Psoas muscle (tissue), 8 donors: ENCODE data around the gene CDK6. TPM values are rescaled to one million over a fixed set of nuclear protein-coding genes. Genes with fewer than 3 reads are reported as not detected.
A peak's percentile ranks its signal among the peaks of the same experiment; 100 is the strongest.

Source experiments
- ATAC-seq, 4 donors: fragments of 200-7000 bp; cut with Tn5 transposase; one replicate each; pipeline ENCODE4 v1.9.1; 2020; ENCODE audit warnings: moderate library complexity in 3 of 4, mild to moderate bottlenecking in 2 of 4
- DNase-seq, 2 donors: peaks; one replicate each; pipeline ENCODE4 v3.0.0-alpha.2; 2020
- H3K27ac ChIP-seq: fragments of 200-600 bp; one replicate; pipeline ENCODE4 v1.8.0; 2022
- H3K27me3 ChIP-seq, 3 donors: fragments of 200-600 bp in 1 of 3; one replicate each; pipeline versions ENCODE4 v1.6.1 to v1.8.0; 2013 to 2022; ENCODE audit warnings: low read length in 2 of 3, mild to moderate bottlenecking in 2 of 3, moderate library complexity in 1 of 3; ENCODE audit not compliant: insufficient read depth in 3 of 3
- H3K36me3 ChIP-seq, 2 donors: fragments of 200-600 bp in 1 of 2; one replicate each; pipeline versions ENCODE4 v1.6.1 to v1.8.0; 2013 to 2022; ENCODE audit warnings: low read depth in 1 of 2, mild to moderate bottlenecking in 1 of 2, moderate library complexity in 1 of 2; ENCODE audit not compliant: insufficient read depth in 1 of 2
- H3K4me1 ChIP-seq: fragments of 200-600 bp; one replicate; pipeline ENCODE4 v1.8.0; 2022
- H3K4me3 ChIP-seq: fragments of 200-600 bp; one replicate; pipeline ENCODE4 v1.8.0; 2022; ENCODE audit warnings: mild to moderate bottlenecking
- H3K9me3 ChIP-seq: fragments of 200-600 bp; one replicate; pipeline ENCODE4 v1.8.0; 2022
- WGBS, 3 donors: extraction: QIAGEN DNeasy Blood & Tissue Kit; methylation state at CpG; one replicate each; pipeline versions ENCODE4 v1.1.6 to v1.1.7; 2013; 5-methylcytosine and 5-hydroxymethylcytosine counted together
- intact Hi-C, 2 donors: fragments of 100-400 bp; cut with DNase I; formaldehyde crosslinking; loops; one replicate each; pipeline versions ENCODE4 v1.11.0 to v1.14.2; 2022
- polyA plus RNA-seq, 3 donors: library from polyadenylated mRNA; stranded (reverse); fragments of 200-250 nt; gene quantifications; one replicate each; pipeline ENCODE4 v1.2.3, GENCODE V29; 2013
- total RNA-seq, 4 donors: library from RNA; stranded (reverse); fragmentation: NEBNext Ultra II Directional in 2 of 4; extraction: Animal tissue kit (Norgen Biotek cat#: 25700) in 2 of 4; gene quantifications; one replicate each; pipeline versions ENCODE4 v1.2.1 to v1.2.4, GENCODE V29; 2021 to 2023
- TF ChIP-seq, protein P1 (sequence below): fragments of 200-600 bp; IDR thresholded peaks from one replicate; pipeline ENCODE4 v1.8.0; 2022; ENCODE audit warnings: antibody characterized with exemption
- donor health status: healthy with polysubstance abuse.
- donor health status: DM: no; HTN: no; CAD: no; lungs with moderate emphysema.
- donor health status: Bipolar disorder and iron deficiency.
- donor health status: healthy.
- donor health status: DM: yes; HTN: yes; CAD: no.
- donor health status: DM: no; HTN: no; CAD: no.
- donor health status: DM: no; HTN: no; CAD: no.
- donor health status: DM: yes; HTN: yes; CAD: no.

The CDK6 gene
- total and polyA plus RNA-seq, 7 donors, result 0.39 to 8.0 (median 3.2) TPM

- Histone ChIP-seq H3K4me3 (no peak overlapping the region), H3K27me3 (no peaks in the 10 kb centered on the region), H3K4me1 (no peaks in the 10 kb centered on the region), H3K9me3 (no peaks in the 10 kb centered on the region), H3K36me3 (no peaks in the 10 kb centered on the region), H3K27ac (no peak overlapping the region)
- no peak for DNase-seq
- TF ChIP-seq, protein P1, sequence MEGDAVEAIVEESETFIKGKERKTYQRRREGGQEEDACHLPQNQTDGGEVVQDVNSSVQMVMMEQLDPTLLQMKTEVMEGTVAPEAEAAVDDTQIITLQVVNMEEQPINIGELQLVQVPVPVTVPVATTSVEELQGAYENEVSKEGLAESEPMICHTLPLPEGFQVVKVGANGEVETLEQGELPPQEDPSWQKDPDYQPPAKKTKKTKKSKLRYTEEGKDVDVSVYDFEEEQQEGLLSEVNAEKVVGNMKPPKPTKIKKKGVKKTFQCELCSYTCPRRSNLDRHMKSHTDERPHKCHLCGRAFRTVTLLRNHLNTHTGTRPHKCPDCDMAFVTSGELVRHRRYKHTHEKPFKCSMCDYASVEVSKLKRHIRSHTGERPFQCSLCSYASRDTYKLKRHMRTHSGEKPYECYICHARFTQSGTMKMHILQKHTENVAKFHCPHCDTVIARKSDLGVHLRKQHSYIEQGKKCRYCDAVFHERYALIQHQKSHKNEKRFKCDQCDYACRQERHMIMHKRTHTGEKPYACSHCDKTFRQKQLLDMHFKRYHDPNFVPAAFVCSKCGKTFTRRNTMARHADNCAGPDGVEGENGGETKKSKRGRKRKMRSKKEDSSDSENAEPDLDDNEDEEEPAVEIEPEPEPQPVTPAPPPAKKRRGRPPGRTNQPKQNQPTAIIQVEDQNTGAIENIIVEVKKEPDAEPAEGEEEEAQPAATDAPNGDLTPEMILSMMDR, result no peak
- intact Hi-C loops, result loop anchor here (5.0 kb wide), 2 partner anchors 210 to 430 kb away; no protein-coding TSS in a partner anchor
- ATAC-seq, result no peak
- 62 to 66% (median 65%) methylated on average over 2 of the region's 2 CpGs for WGBS, 3 donors
Measured at GRCh38 chr7:92622030-92622429, 214.3 kb downstream of the CDK6 start.

- H3K36me3 ChIP-seq, result no peaks in the 10 kb centered on the region
- H3K4me1 ChIP-seq, result no peaks in the 10 kb centered on the region
- H3K4me3 ChIP-seq, result no peak overlapping the region
- H3K9me3 ChIP-seq, result no peaks in the 10 kb centered on the region
- TF ChIP-seq, protein P1, result no peak
- no peak for DNase-seq
- WGBS, 3 donors, result 56 to 59% (median 57%) methylated on average over 2 of the region's 2 CpGs
- no peak for ATAC-seq
- H3K27me3 ChIP-seq, result no peaks in the 10 kb centered on the region
- peak overlapping the region; percentile 1 for H3K27ac ChIP-seq
- intact Hi-C loops, result loop anchor here (2.0 to 5.0 kb wide), 3 partner anchors 211 to 433 kb away; no protein-coding TSS in a partner anchor
Measured at GRCh38 chr7:92621561-92622023, 214.8 kb downstream of the CDK6 start.

- 4 to 8% (median 5%) methylated on average over 3 of the region's 3 CpGs for WGBS, 3 donors
- intact Hi-C loops, result loop anchor here (2.0 to 5.0 kb wide), 3 partner anchors 211 to 434 kb away; no protein-coding TSS in a partner anchor
- Histone ChIP-seq H3K4me1 (no peaks in the 10 kb centered on the region), H3K36me3 (no peaks in the 10 kb centered on the region), H3K27me3 (no peaks in the 10 kb centered on the region), H3K9me3 (no peaks in the 10 kb centered on the region), H3K27ac (peak overlapping the region; percentile 1), H3K4me3 (no peak overlapping the region)
- DNase-seq, result peak; percentile 27 to 52
- ATAC-seq, result peak; percentile 39 to 85 (median 70)
- TF ChIP-seq, protein P1, result peak; percentile 57
Measured at GRCh38 chr7:92621026-92621540, 215.3 kb downstream of the CDK6 start.

- intact Hi-C loops, result loop anchor here in 1 of 2 donors (5.0 kb wide), 1 partner anchor 216 kb away; no protein-coding TSS in a partner anchor
- 56 to 76% (median 71%) methylated on average over 1 of the region's 1 CpG for WGBS, 3 donors
- ATAC-seq (no peak), DNase-seq (no peak)
- no peaks in the 10 kb centered on the region for H3K9me3 ChIP-seq
- H3K4me1 ChIP-seq, result no peaks in the 10 kb centered on the region
- no peaks in the 10 kb centered on the region for H3K36me3 ChIP-seq
- H3K27me3 ChIP-seq, result no peaks in the 10 kb centered on the region
- no peak overlapping the region for H3K27ac ChIP-seq
- TF ChIP-seq, protein P1, result no peak
- no peak overlapping the region for H3K4me3 ChIP-seq
Measured at GRCh38 chr7:92615861-92616260, 220.5 kb downstream of the CDK6 start.
